ENCODE results near the gene ADGRL2. TPM values are rescaled to one million over a fixed set of nuclear protein-coding genes. Genes with fewer than 3 reads are reported as not detected.
"Not testable (repeated sequence)": the region's sequence is repeated elsewhere in the genome, so short reads cannot be mapped to it uniquely, and the experiment has no call there.

ADGRL2 gene
- total RNA-seq, 4 donors from 2014 or later, result 110 to 180 (median 154) TPM

DNA sequence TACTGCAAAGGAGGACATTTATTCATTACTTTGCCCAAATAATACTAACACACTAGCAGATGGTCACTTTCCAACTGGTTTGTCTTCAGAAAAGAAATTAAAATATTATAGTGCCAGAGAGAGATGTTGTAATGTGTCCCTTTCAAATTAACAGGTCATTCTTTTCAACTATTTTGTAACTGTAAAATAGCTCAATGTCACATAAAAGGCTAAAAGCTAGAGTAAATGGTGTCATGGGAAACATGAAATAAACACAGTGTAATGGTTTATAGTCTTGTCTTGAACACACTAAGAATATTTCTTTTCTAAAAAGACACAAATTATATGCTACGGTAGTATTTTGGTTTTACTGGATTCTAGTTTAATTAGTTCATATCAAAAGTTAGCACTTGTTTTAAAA is 77.8 kb downstream of the ADGRL2 start:
- no peak for TF ChIP-seq POLR2A (IDR thresholded peaks at IDR 0.05)
- TF ChIP-seq, protein P1, sequence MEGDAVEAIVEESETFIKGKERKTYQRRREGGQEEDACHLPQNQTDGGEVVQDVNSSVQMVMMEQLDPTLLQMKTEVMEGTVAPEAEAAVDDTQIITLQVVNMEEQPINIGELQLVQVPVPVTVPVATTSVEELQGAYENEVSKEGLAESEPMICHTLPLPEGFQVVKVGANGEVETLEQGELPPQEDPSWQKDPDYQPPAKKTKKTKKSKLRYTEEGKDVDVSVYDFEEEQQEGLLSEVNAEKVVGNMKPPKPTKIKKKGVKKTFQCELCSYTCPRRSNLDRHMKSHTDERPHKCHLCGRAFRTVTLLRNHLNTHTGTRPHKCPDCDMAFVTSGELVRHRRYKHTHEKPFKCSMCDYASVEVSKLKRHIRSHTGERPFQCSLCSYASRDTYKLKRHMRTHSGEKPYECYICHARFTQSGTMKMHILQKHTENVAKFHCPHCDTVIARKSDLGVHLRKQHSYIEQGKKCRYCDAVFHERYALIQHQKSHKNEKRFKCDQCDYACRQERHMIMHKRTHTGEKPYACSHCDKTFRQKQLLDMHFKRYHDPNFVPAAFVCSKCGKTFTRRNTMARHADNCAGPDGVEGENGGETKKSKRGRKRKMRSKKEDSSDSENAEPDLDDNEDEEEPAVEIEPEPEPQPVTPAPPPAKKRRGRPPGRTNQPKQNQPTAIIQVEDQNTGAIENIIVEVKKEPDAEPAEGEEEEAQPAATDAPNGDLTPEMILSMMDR (IDR thresholded peaks at IDR 0.05), result no peak
- no peak for DNase-seq
- Histone ChIP-seq H3K9me3 (no peaks in the 10 kb centered on the region), H3K27ac (peak overlapping the region; percentile 83 to 91 (median 85)), H3K27me3 (no peaks in the 10 kb centered on the region), H3K4me3 (replicated peaks in 1 of 3) (no peak overlapping the region), H3K36me3 (no peaks in the 10 kb centered on the region), H3K4me1 (peaks cover 71% of the 10 kb centered on the region in 2 donors)
- WGBS, 2 donors, result 76% methylated on average over 1 of the region's 1 CpG
- intact Hi-C loops (cut with DNase I), result no loop called here

DNA sequence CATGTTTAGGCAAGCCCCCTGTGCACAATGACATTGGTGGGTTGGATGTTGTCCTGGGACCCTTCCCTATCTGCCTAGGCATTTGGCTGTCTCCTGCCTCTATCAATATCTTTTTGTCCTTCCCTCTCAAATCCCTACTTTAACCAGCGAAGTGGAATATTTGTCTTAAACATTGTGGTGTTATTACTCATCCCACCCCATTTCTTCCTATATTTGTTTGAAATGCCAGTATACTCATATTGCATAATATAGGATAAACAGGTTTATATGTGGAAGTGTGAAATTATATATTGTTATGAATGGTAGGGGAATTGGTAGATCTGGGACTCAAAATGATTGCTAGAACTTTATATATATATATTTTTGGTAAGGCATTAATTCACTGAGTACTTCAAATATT is 80.0 kb downstream of the ADGRL2 start:
- 98 to 100% methylated on average over 1 of the region's 1 CpG for WGBS, 2 donors
- H3K4me3 ChIP-seq (replicated peaks in 1 of 3), result no peak overlapping the region
- no peak for TF ChIP-seq POLR2A (IDR thresholded peaks at IDR 0.05)
- intact Hi-C loops (cut with DNase I), result loop anchor here (10.0 kb wide), 1 partner anchor 66 kb away; no protein-coding TSS in a partner anchor
- no peaks in the 10 kb centered on the region for H3K27me3 ChIP-seq
- peaks cover 52 to 56% of the 10 kb centered on the region in 2 donors for H3K4me1 ChIP-seq
- no peak for DNase-seq
- peak overlapping the region in 1 of 3 donors; percentile 74 for H3K27ac ChIP-seq
- no peaks in the 10 kb centered on the region for H3K36me3 ChIP-seq
- no peaks in the 10 kb centered on the region for H3K9me3 ChIP-seq

DNA sequence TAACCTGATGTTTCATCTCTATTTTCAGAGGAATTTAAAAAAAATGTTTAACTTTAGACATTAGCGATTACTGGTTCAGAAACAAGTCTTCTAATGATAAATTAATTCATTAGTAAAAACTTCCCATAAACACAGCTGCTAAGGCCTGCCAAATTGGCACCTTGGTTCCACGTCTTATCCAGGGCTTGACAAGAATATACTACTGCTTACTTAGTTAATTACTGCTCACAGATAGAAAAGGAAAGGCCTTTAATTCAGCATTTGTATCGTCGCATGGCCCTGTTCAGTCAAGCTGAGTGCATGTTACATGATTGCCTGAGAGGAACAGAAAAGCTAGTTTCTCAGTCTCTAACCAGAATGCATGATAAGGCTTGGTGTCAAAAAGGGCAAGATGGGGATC is 84.6 kb downstream of the ADGRL2 start:
- Histone ChIP-seq H3K27me3 (no peaks in the 10 kb centered on the region), H3K4me3 (replicated peaks in 1 of 3) (no peak overlapping the region), H3K9me3 (no peaks in the 10 kb centered on the region), H3K36me3 (no peaks in the 10 kb centered on the region), H3K4me1 (peaks cover 11 to 16% of the 10 kb centered on the region in 2 donors), H3K27ac (no peak overlapping the region)
- WGBS, 2 donors, result 91 to 93% methylated on average over 4 of the region's 4 CpGs
- no peak for DNase-seq
- no peak for TF ChIP-seq POLR2A (IDR thresholded peaks at IDR 0.05)
- TF ChIP-seq, protein P1 (IDR thresholded peaks at IDR 0.05), result no peak
- intact Hi-C loops (cut with DNase I), result loop anchor here (10.0 kb wide), 1 partner anchor 70 kb away; no protein-coding TSS in a partner anchor

DNA sequence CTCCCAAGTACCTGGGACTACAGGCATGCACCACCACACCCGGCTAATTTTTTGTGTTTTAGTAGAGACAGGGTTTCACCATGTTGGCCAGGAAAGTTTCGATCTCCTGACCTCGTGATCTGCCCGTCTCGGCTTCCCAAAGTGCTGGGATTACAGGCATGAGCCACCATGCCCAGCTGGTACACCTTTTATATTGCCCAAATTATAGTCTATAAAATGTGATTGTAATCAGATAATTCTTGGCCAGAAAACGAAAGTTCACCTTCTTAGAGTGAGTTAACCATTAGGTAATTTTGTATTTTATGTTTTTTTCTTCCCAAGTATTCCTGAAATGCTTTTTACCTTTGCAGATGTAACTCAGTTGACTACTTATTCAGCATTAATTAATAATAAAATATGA is 85.6 kb downstream of the ADGRL2 start:
- H3K9me3 ChIP-seq; H3K27me3 ChIP-seq; H3K27ac ChIP-seq; H3K4me3 ChIP-seq (replicated peaks in 1 of 3); DNase-seq; H3K36me3 ChIP-seq: not testable (repeated sequence)
- peaks cover 6 to 12% of the 10 kb centered on the region in 2 donors for H3K4me1 ChIP-seq
- WGBS, 2 donors, result 95 to 97% methylated on average over 6 of the region's 6 CpGs
- intact Hi-C loops (cut with DNase I), result loop anchor here (10.0 kb wide), 1 partner anchor 71 kb away; no protein-coding TSS in a partner anchor

DNA sequence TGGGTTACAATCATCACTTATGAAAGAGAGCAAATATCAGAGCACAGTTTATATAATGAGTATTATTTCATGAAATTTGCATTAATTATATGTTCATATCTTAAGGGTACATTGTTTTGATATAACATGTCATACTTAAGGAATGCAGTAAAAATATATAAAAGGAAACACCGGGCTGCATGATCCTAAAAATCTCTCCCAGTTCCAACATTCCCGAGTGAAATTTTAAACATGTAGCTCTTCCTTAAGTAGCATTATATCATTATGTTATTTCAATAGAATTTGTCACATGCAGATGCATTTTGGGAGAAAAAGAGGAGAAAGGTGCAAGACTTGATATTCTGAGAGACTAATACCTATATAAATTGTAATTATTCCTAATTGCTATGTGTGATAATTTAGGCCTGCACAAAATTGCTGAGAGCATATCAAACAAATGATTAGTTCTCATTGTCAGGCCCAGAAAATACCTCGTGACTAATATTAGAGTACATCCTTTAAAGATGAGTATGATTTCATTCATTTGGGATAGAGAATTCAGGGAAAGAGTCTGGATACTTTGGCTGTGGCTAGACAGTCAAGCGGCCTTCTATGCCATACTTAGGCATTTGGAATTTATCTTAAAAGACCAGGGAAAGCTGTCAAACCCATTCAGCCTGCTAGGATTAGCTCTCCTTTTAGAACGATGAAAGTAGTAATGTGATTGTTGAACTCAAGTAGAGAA is 86.8 kb downstream of the ADGRL2 start:
- H3K4me1 ChIP-seq, result peaks cover 0 to under 1% of the 10 kb centered on the region in 2 donors
- H3K27ac ChIP-seq, result no peak overlapping the region
- intact Hi-C loops (cut with DNase I), result loop anchor here (10.0 kb wide), 1 partner anchor 73 kb away; no protein-coding TSS in a partner anchor
- 82% methylated on average over 5 of the region's 5 CpGs for WGBS, 2 donors
- no peaks in the 10 kb centered on the region for H3K9me3 ChIP-seq
- no peak for TF ChIP-seq POLR2A (IDR thresholded peaks at IDR 0.05)
- TF ChIP-seq, protein P1 (IDR thresholded peaks at IDR 0.05), result no peak
- no peaks in the 10 kb centered on the region for H3K36me3 ChIP-seq
- H3K27me3 ChIP-seq, result no peaks in the 10 kb centered on the region
- H3K4me3 ChIP-seq (replicated peaks in 1 of 3), result no peak overlapping the region
- DNase-seq, result no peak

DNA sequence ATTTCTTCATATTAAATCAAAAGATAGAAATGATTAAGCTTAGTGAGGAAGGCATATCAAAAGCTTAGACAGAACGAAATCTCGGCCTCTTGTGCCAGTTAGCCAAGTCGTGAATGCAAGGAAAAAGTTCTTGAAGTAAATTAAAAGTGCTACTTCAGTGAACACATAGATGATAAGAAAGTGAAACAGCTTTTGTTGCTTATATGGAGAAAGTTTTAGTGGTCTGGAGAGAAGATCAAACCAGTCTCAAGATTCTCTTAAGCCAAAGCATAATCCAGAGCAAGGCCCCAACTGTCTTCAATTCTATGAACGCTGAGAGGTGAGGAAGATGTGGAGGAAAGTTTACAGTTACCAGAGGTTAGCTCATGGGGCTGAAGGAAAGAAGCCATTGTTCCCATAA is 88.4 kb downstream of the ADGRL2 start:
- H3K4me1 ChIP-seq, result peaks cover 4 to 13% of the 10 kb centered on the region in 2 donors
- no peaks in the 10 kb centered on the region for H3K27me3 ChIP-seq
- intact Hi-C loops (cut with DNase I), result loop anchor here (10.0 kb wide), 1 partner anchor 74 kb away; no protein-coding TSS in a partner anchor
- TF ChIP-seq, protein P1 (IDR thresholded peaks at IDR 0.05), result no peak
- no peak for TF ChIP-seq POLR2A (IDR thresholded peaks at IDR 0.05)
- H3K36me3 ChIP-seq, result no peaks in the 10 kb centered on the region
- 78 to 85% methylated on average over 4 of the region's 4 CpGs for WGBS, 2 donors
- no peak overlapping the region for H3K27ac ChIP-seq
- no peak for DNase-seq
- no peak overlapping the region for H3K4me3 ChIP-seq (replicated peaks in 1 of 3)
- no peaks in the 10 kb centered on the region for H3K9me3 ChIP-seq
